ENCODE results near the gene NPC1. TPM values are rescaled to one million over a fixed set of nuclear protein-coding genes. Genes with fewer than 3 reads are reported as not detected.
"Not testable (repeated sequence)": the region's sequence is repeated elsewhere in the genome, so short reads cannot be mapped to it uniquely, and the experiment has no call there.

The NPC1 gene
- total RNA-seq, 1 donor from 2014 or later, result 42.0 TPM

GRCh38 chr18:23575309-23575651 is 11.0 kb downstream of the NPC1 start:
- DNase-seq (ENCODE audit: low spot score), result no peak

- no peak for DNase-seq (ENCODE audit: low spot score)
Observed at GRCh38 chr18:23574611-23575308, 11.5 kb downstream of the NPC1 start.

- no peak for DNase-seq (ENCODE audit: low spot score)
Observed at GRCh38 chr18:23573626-23574431, 12.5 kb downstream of the NPC1 start.

GRCh38 chr18:23573020-23573419 is 13.3 kb downstream of the NPC1 start:
- DNase-seq (ENCODE audit: low spot score), result no peak

GRCh38 chr18:23572570-23572969 is 13.7 kb downstream of the NPC1 start:
- no peak for DNase-seq (ENCODE audit: low spot score)

- no peak for DNase-seq (ENCODE audit: low spot score)
Observed at GRCh38 chr18:23572012-23572411, 14.3 kb downstream of the NPC1 start.

- DNase-seq (ENCODE audit: low spot score), result no peak
Observed at GRCh38 chr18:23570912-23571504, 15.3 kb downstream of the NPC1 start.

GRCh38 chr18:23569299-23570063 is 16.8 kb downstream of the NPC1 start:
- DNase-seq (ENCODE audit: low spot score), result no peak

- no peak for DNase-seq (ENCODE audit: low spot score)
Observed at GRCh38 chr18:23568281-23569138, 17.8 kb downstream of the NPC1 start.

GRCh38 chr18:23567671-23568070 is 18.6 kb downstream of the NPC1 start:
- DNase-seq (ENCODE audit: low spot score), result no peak

GRCh38 chr18:23565916-23566547 is 20.3 kb downstream of the NPC1 start:
- no peak for DNase-seq (ENCODE audit: low spot score)

GRCh38 chr18:23563377-23564043 is 22.8 kb downstream of the NPC1 start:
- no peak for DNase-seq (ENCODE audit: low spot score)

- DNase-seq (ENCODE audit: low spot score), result no peak
Observed at GRCh38 chr18:23560186-23560585, 26.1 kb downstream of the NPC1 start.

GRCh38 chr18:23557511-23557910 is 28.8 kb downstream of the NPC1 start:
- DNase-seq (ENCODE audit: low spot score), result not testable (repeated sequence)

- no peak for DNase-seq (ENCODE audit: low spot score)
Observed at GRCh38 chr18:23556145-23556780, 30.0 kb downstream of the NPC1 start.

- DNase-seq (ENCODE audit: low spot score), result no peak
Observed at GRCh38 chr18:23553887-23554286, 32.4 kb downstream of the NPC1 start.

GRCh38 chr18:23552505-23552904 is 33.8 kb downstream of the NPC1 start:
- DNase-seq (ENCODE audit: low spot score), result no peak

GRCh38 chr18:23551978-23552377 is 34.3 kb downstream of the NPC1 start:
- no peak for DNase-seq (ENCODE audit: low spot score)

GRCh38 chr18:23550898-23551297 is 35.4 kb downstream of the NPC1 start:
- no peak for DNase-seq (ENCODE audit: low spot score)

- no peak for DNase-seq (ENCODE audit: low spot score)
Observed at GRCh38 chr18:23548719-23549118, 37.6 kb downstream of the NPC1 start.

Data from ureter (tissue), 1 donor.